Ammon's horn (tissue), 1 donor: ENCODE measurements around the gene CHKA.

Experiments used
- DNase-seq: peaks from one replicate; pipeline ENCODE4 v3.0.0-alpha.2; 2016; ENCODE audit warnings: low spot score

The CHKA gene

GRCh38 chr11:68013611-68014156 is 107.5 kb downstream of the CHKA start:
- no peak for DNase-seq

- no peak for DNase-seq
Observed at GRCh38 chr11:68012843-68013610, 108.2 kb downstream of the CHKA start.

DNA sequence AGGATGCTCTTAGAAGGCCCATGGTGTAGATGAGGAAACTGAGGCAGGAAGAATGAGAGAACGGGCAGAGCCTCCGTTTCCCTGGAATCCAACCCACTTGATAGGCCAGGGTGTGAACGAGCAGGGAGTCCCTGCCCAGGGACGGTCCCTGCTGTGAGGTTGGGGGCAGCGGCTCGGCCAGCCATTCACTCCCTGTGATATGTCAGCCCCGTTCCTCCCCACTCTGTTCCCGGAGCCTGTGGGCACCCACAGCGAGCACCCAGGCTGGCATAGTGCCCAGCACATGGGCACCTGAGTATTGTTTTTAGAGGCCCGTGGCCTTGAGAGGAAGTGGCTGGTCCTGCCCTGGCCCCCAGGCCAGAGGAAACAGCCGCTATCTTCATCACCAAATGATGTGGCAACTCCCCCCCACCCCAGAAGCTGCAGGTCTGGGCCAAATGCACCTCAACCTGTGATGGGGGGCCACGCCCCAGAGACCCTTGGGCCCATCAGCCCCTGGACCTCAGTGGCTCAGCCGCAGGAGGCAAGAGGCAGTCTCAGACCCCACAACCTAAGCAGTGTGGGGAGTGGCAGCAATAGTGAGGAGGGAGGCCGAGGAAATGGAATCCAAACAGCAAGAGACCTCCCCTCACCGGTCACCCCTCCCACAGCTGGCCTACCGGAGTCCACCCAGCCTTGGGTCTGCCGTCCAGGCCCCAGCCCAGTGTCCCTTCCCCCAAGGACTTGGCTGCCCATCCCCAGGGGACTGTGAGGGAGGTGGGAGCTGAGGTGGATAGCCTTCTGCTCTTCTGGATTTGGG is 108.9 kb downstream of the CHKA start:
- no peak for DNase-seq

DNA sequence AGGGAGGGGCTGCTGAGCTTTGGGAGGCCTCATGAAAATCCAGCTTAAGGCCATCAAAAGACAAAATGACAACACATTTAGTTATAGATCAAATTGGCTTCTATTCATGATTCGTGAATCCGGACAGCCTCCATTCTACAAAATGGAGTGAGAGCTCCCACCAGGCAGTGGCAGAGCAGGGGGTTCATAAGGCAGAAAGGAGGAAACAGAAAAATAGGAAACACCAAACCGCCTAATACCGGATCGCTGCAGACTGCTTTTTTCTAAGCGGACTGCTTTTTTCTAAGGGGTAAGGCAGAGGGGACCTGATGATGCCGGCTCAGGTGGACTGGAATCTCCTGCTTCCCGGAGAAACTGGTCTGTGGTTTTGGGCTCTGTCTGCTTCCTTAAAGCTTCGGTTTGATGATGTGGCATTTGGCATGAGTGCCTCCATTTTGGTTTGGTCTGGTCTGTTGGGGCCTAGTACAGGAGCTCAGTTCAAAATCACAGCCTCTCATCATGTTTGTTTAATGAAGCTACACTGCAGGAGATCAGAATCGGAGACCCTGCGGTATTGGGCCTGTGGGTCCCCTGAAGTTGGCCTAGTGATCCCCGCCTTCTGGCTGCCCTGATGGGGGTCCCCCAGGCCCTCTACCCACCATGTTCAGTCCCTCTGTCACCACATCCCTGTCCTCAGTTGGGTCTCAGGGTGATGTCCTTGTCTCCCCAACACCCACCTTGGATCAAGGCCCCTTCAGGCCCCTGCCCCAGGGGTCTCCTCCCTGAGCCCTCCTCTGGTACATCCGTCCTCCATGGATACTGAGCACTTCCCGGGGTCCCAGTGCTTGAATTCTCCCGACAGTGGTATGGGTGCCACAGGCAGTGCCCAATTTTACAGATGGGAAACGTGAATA is 109.9 kb downstream of the CHKA start:
- no peak for DNase-seq

GRCh38 chr11:68010090-68011041 is 110.8 kb downstream of the CHKA start, which contains the start of gene ALDH3B1:
ALDH3B1 (plus strand) TSS chr11:68010327; CDS start chr11:68015298, 4,971 bp downstream.
- peak; percentile 88 for DNase-seq

- no peak for DNase-seq
Observed at GRCh38 chr11:68009391-68010089, 111.6 kb downstream of the CHKA start.

GRCh38 chr11:68008381-68009337 is 112.5 kb downstream of the CHKA start:
- no peak for DNase-seq

DNA sequence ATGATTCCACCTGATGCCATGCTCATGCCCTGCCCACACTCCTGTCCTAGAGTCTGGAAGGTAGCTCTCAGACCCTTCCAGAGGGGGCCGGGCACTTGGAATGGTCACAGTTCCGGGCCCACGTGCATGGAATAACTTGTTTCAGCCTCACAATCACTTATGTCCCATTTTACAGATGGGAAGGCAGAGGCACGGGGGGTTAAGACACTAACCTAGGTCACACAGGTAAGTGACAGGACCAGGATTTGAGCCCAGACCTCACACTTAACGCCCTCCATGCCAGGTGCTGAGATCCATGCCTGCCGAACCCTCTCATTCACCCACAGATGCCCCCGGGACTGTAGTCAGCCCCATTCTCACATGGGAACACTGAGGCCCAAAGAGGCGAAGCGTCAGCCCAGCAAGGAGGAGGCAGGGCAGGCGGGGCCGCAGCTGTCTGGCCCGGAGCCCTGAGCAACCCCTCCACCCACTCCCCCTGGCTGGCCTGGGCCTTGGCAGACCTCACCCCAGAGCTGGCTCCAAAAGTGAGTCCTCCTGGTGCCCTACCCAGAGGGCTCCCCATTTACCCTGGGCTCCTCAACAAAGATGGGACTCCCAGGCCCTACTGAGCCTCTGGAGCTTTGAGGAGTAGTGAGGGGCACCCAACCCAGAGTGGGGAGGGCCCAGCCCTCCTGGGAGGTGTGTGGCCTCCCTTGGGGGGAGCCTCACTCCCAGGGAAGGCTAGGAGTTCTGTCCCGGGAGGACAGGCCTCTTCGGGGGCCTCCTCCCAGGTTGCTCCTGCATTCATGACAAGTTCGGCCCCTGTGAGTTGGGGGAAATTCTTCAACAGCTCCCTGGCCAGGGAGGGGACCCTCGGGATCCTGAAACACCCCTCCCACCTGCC is 113.4 kb downstream of the CHKA start:
- DNase-seq, result no peak

- DNase-seq, result no peak
Observed at GRCh38 chr11:68006606-68007166, 114.5 kb downstream of the CHKA start.

DNA sequence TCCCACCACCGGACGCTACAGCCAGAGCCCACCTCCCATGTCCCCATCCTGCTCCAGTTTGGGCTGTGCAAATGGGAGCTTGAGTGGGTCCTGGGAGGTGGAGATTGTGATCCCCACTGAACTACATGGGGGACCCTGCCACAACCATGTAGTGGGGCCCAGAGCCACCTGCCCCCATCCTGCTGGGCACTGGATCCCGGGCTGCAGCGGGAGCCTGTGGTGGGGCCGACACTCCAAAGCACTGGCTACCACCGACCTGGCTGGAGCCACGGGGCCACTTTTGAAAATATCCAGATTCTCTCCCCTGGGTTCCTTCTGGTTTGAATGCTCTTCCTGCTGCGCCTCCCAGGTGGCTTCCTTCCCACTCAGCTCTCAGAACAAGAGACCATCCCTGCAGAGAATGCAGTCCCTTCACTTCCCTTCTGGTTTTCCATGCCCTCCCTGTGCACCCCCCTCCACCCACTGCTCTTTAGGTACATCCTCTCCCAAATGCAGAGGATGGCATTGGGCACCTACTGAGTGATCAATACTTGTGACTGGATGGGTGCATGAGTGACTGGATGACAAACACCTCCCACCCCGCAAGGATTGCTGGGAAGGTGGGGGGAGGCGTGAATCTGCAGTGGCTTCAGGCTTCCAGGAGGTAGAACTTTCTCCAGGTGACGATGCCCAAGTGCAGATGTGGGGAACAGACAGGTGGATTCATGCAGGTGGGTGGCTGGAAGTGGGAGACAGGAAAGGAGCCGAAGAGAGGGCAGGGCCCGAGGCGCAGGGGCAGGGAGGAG is 116.4 kb downstream of the CHKA start:
- peak; percentile 83 for DNase-seq

GRCh38 chr11:68003846-68004550 is 117.2 kb downstream of the CHKA start, which contains the start of gene UNC93B1:
UNC93B1 (minus strand) TSS chr11:68004097; CDS start chr11:68004043, 54 bp downstream.
- DNase-seq, result peak; percentile 57

DNA sequence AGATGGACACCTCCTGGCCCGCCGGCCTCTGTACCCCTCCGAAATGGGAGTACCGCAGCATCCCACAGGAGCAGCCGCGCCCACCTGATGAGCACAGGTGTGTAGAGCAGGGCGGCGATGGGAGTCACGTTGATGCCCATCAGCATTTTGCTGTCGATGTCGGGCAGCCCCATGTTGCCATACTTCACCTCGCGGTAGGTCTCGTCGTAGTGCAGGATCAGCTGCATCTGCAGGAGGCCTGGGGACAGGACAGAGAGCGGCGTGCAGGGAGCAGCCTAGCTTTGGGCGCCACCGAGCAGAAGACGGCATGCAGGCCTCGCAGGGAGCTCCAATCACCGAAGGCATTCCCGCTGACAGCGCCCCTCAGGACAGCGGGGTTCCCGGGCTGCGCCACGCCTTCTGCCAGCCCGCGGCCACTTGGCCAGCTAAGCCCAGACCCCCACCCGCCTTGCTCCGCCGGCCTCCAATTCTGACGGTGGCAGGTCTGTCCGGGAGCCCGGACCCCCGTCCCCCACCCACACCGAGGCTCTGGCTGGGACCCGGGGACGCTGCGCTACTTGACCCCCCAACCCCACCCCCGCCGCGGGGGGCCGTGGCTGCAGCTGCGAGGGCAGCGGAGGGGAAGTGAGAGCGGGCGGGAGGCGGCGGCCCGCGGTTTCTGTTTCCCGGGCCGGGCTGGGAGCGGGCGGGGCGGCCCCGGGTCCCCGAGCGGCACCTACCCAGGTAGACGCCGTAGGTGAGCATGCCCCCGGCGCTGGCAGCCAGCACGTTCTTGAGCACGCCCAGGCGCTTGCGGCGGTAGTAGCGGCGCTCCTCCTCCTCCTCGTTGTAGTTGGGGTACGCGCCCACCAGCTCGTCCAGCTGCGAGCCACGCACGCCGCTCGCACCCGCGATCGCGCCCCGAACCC is 118.0 kb downstream of the CHKA start:
- DNase-seq, result peak; percentile 11
